Transverse colon (tissue), 4 donors: Measurements from ENCODE around the gene MICB.

ENCODE experiments used
- EP300 ChIP-seq: sonication (generic); formaldehyde crosslinking; IDR thresholded peaks from one replicate; pipeline ENCODE4 v1.6.1; 2017; ENCODE audit warnings: antibody characterized with exemption, low read depth
- POLR2A ChIP-seq: fragments of 450-650 bp; IDR thresholded peaks from one replicate; pipeline ENCODE4 v1.6.1; 2016; ENCODE audit warnings: antibody characterized with exemption, mild to moderate bottlenecking, moderate library complexity
- POLR2AphosphoS5 ChIP-seq, 3 donors: sonication (generic); formaldehyde crosslinking; IDR thresholded peaks; one replicate each; pipeline ENCODE4 v1.6.1; 2016; ENCODE audit warnings: antibody characterized with exemption in 3 of 3
- TF ChIP-seq, protein P1 (sequence below), 5 experiments: fragments of 200-600 bp in 3 of 5; fragments of 450-650 bp in 2 of 5; sonication (generic) in 3 of 5; IDR thresholded peaks; 1 replicate in 2 of 5; 2 replicates in 3 of 5; pipeline ENCODE4 v1.5.1; 2016 to 2017; ENCODE audit warnings: antibody characterized with exemption in 5 of 5, inconsistent platforms in 3 of 5, mild to moderate bottlenecking in 2 of 5, moderate library complexity in 1 of 5

DNA sequence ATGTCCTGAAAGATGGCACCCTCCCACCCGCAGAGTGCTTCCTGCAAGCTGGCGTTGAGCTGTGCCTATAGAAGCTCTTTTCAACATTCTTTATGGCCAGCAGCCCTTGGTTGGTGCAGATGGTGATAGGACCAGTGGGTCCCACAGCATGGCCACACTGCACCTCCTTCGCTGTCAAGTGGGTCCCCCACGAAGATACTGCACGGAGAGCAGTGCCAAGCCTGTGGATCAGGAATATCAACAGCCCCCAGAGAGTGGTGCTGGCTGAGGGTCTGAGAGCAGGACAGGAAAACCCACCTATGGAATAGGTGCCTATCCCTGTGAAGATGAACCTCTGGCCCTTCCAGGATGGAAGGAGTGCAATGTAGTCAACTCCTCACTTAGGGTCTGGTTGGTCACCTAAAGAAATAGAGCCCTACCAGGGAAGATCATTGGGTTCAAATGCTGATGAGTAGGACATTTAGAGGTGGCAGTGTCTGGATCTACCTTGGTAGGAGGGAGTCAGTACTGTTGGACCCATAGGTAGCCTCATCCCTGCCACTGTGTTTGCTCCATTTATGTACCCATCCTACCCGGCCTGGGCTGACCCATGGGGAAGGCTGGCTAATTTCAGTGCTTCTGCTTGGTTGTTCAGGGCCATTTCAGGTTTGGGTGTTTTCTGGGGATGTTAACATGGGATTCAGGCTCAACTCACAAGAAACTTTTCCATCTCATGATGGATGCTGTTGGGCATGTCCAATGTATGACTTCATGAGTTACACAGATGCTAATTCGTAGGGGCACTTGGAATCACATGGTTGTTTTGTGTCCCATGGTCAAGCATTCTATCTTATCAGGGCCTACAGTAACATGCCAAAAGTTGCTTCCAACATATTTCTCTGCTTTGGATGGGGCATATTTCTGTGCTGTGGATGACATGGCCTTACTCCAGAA lies 33.4 kb upstream of the MICB start:
- TF ChIP-seq, protein P1, sequence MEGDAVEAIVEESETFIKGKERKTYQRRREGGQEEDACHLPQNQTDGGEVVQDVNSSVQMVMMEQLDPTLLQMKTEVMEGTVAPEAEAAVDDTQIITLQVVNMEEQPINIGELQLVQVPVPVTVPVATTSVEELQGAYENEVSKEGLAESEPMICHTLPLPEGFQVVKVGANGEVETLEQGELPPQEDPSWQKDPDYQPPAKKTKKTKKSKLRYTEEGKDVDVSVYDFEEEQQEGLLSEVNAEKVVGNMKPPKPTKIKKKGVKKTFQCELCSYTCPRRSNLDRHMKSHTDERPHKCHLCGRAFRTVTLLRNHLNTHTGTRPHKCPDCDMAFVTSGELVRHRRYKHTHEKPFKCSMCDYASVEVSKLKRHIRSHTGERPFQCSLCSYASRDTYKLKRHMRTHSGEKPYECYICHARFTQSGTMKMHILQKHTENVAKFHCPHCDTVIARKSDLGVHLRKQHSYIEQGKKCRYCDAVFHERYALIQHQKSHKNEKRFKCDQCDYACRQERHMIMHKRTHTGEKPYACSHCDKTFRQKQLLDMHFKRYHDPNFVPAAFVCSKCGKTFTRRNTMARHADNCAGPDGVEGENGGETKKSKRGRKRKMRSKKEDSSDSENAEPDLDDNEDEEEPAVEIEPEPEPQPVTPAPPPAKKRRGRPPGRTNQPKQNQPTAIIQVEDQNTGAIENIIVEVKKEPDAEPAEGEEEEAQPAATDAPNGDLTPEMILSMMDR (IDR thresholded peaks at IDR 0.05): no peak
- no peak for TF ChIP-seq POLR2A
- TF ChIP-seq POLR2AphosphoS5 (IDR thresholded peaks at IDR 0.05): no peak
- TF ChIP-seq EP300: no peak
